KOPT-K1 (cell line): ENCODE results near the gene ANKRD11.
"Not testable (repeated sequence)": the region's sequence is repeated elsewhere in the genome, so short reads cannot be mapped to it uniquely, and the experiment has no call there.

ENCODE experiments used
- H3K27ac ChIP-seq: fragments of 200-600 bp; sonication (generic); 2 replicates; pipeline ENCODE4 v1.5.1; 2016; ENCODE audit warnings: antibody characterized with exemption, mild to moderate bottlenecking, low read depth, low read length; ENCODE audit not compliant: poor library complexity, severe bottlenecking
- H3K36me3 ChIP-seq: fragments of 200-600 bp; sonication (generic); 2 replicates; pipeline ENCODE4 v1.5.1; 2017; ENCODE audit warnings: antibody characterized with exemption, mild to moderate bottlenecking, low read length, moderate library complexity; ENCODE audit not compliant: insufficient read depth
- H3K9me3 ChIP-seq: fragments of 200-600 bp; sonication (generic); 2 replicates; pipeline ENCODE4 v1.5.1; 2017; ENCODE audit warnings: antibody characterized with exemption, low read length, mild to moderate bottlenecking; ENCODE audit not compliant: insufficient read depth, poor library complexity, severe bottlenecking

ANKRD11 gene

DNA sequence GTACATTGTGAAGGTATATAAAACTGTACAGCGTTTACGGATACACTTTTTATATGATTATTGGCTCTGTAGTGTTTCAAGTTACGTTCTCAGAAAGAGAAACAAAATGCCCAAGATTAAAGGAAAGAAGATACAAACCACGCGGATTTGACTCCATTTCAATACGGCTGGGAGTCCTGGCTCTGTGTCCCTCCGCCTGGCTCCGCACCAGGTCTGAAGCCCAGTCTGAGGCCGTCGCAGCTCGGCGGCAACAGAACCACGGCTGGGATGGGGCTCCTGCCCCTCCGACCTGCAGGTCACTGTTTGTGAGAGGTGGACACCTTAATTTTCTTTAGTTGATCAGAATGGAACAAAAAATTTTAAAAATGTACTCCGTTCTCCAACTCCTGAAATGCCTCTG, 222.6 kb downstream of the ANKRD11 start:
- H3K36me3 ChIP-seq, result peaks cover 77% of the 10 kb centered on the region
- not testable (repeated sequence) for H3K27ac ChIP-seq
- H3K9me3 ChIP-seq, result peaks cover 15% of the 10 kb centered on the region

DNA sequence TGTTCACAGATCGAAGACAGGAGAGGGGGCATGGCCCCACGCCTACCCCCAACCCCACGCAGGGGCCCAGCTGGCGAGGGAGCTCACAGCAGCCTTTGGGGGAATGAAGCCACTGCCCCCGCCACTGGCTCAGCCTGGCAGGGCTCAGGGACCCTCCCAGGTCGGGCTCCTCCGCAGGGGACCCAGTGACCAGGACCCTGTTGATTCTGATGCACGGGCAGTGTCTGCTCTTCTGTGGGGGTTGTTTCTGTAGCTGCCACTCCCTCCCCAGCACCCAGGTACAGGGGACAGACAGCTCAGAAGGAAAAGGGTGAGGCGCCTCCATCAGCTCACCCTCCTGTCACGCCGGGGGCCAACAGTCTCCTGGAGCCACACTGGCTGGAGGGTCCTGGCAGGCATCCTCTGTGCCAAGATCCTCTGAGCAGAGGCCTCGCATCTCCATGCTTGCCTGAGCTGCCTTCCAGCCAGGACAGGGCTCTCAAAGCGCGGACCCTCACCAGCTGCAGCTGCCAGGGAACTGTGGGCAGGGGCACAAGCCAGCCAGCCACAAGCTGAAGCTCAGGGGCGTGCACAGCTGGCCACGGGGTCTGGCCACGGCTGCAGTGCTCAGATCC, 223.7 kb downstream of the ANKRD11 start:
- no peak overlapping the region for H3K27ac ChIP-seq
- H3K9me3 ChIP-seq, result peaks cover 17% of the 10 kb centered on the region
- peaks cover 66% of the 10 kb centered on the region for H3K36me3 ChIP-seq

DNA sequence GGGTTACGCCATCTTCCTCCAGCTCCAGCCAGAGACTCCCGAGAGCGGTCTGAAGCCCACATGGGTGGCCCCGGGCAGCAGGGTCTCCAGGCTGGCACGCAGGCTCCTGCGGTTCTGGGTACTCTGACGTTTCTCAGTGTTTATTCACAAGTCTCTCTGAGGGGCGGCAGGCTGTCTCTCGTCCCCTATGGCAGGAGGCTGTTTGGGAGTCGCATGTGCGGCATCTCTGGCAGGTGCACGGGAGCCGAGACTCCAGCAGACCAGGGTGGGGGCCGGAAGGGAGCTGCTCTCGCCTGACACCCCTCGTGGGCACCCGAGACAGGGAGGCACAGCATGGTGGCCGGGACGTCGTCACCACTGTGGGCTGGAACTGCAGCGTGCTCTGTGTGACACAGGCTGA, 224.7 kb downstream of the ANKRD11 start:
- Histone ChIP-seq H3K9me3 (peaks cover 17% of the 10 kb centered on the region), H3K27ac (no peak overlapping the region), H3K36me3 (peaks cover 56% of the 10 kb centered on the region)

DNA sequence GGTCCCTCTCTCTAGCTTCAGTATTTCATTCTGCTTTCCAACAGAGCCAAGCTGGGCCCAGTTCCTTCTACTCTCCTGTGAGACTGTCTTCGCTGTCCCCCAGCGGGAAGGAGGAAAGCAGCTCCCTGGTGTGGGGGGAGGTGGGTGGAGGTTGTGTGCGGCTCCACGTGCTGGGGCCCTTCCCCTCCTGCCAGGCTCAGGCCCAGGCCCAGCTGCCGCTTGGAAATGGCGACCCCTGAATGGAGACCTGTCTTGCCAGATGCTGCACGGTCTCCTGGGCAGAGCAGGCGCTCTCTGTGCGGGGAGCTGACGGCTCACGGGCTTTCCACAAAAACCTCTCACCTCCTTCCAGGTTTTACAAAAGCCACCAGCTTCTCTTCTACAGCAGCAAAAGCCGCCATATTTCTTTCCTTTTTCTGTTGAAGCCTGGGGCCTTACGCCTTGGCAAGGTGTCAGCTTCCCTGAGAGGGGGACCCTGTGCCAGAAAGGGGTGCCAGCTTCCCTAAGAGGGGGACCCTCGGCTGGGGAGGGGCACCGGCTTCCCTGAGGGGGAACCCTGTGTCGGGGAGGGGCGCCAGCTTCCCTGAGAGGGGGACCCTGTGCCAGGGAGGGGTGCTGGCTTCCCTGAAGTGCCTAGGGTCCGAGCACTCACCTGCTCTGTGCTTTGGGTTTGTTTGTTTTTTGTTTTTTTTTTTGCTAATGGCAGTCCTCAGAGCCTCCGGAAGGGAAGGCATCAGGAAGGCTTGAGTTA, 225.4 kb downstream of the ANKRD11 start:
- peaks cover 17% of the 10 kb centered on the region for H3K9me3 ChIP-seq
- H3K36me3 ChIP-seq, result peaks cover 49% of the 10 kb centered on the region
- H3K27ac ChIP-seq, result no peak overlapping the region

DNA sequence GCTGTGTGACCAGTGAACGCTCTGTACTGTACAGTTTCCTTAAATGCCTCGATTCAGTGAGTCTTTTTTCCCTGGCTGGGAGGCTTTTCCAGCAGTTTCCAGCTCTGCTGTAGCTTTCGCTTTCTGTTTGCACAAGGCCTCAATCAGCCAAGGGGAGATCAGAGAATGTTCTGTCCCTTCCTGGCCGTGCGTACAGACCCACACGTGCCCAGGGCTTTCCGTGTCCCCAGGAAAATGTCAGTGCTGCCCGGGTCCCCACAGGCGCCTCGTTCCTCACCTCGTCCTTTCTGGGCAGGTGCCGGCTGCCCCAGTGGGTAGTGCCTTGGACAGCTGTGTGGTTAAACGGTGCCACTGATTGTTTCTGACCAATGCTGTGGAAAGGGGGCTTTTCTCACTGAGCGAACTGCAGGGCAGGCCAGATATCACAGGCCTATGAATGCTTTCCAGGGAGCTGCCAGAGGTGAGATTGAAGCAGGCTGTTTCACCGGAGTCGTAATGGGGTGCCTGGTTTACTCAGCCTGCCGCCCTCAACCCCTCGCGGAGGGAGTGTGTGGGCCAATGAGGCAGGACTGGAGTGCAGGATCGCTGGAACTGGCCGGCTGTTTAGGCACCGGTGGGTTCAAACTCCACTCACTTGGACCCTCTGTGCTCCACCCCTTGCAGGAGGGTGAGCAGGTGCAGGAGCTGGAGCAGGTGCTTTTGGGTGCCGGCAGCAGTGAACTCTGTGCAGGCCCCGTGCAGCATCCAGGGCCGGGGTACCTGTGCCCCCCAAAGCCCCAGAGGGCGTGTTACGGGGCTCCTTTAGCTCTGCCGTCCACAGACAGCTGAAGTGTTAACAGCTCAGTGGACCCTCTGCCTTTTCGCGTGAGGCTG, 228.4 kb downstream of the ANKRD11 start:
- no peak overlapping the region for H3K27ac ChIP-seq
- peaks cover 27% of the 10 kb centered on the region; the same call in 1 of the 2 replicates for H3K36me3 ChIP-seq
- peaks cover 17% of the 10 kb centered on the region for H3K9me3 ChIP-seq

DNA sequence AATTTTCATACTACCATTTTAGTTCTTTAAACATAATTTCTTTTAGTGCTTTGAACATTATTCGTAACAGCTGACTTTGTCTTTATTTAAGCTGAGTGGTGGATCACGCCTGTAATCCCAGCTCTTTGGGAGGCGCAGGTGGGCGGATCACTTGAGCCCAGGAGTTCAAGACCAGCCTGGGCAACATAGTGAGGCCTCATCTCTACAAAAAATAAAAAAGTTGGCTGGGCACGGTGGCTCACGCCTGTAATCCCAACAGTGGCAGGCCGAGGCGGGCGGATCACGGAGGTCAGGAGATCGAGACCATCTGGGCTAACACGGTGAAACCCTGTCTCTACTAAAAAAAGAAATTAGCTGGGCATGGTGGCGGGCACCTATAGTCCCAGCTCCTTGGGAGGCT, 230.5 kb downstream of the ANKRD11 start:
- not testable (repeated sequence) for H3K36me3 ChIP-seq, H3K27ac ChIP-seq
- peaks cover 17% of the 10 kb centered on the region for H3K9me3 ChIP-seq

DNA sequence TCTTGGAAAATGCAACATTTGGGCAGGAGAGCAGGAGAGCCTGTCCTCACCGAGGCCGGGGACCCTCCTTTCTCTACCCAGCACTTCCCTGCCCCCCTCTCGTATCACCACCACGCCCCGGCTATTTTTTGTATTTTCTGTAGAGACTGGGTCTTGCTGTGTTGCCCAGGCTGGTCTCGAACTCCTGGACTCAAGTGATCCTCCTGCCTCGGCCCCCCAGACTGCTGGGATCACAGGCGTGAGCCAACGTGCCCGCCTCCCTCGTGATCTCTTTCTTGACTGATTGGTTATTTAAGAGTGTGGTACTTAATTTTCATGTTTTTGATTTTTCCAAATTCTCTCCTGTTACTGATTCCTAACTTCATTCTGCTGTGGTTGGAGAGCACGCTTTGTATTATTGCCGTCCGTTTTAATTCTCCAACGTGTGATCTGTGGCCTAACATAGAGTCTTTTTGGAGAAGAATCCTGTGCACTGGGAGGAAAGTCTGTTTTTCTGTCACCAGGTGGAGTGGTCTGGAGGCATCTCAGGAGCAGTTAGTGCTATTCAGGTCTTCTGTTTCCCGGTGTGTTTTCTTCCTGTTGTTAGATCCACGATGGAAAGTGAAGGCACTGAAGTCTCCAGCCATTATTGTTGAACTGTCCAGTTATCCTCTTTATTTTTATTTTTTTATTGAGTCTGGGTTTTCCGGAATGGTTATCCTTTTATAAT, 232.4 kb downstream of the ANKRD11 start:
- no peaks in the 10 kb centered on the region for H3K36me3 ChIP-seq
- peaks cover 4% of the 10 kb centered on the region for H3K9me3 ChIP-seq
- no peak overlapping the region for H3K27ac ChIP-seq

DNA sequence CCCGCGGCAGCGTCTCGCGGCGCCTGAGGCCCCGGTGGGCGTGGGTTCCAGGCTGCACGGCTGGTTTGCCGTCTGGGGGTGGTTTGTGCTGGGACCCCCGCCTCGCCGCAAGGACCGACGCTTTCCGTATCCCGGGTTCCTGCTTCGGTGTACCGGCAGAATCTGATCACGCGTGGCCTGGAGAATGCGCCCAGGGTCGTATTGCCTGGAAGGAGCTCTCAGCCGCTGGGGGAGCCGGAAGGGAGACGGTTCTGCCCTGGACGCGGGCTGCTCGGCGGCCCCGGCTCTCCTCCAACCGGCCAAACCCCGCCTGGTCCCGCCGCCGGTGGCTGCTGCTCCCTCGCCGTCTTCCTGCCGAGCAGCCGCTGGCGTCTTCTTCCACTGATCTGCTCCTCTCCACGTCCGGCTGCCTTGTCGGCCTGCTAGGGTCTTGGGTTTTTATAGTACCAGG, 233.1 kb downstream of the ANKRD11 start:
- H3K9me3 ChIP-seq, result no peaks in the 10 kb centered on the region

DNA sequence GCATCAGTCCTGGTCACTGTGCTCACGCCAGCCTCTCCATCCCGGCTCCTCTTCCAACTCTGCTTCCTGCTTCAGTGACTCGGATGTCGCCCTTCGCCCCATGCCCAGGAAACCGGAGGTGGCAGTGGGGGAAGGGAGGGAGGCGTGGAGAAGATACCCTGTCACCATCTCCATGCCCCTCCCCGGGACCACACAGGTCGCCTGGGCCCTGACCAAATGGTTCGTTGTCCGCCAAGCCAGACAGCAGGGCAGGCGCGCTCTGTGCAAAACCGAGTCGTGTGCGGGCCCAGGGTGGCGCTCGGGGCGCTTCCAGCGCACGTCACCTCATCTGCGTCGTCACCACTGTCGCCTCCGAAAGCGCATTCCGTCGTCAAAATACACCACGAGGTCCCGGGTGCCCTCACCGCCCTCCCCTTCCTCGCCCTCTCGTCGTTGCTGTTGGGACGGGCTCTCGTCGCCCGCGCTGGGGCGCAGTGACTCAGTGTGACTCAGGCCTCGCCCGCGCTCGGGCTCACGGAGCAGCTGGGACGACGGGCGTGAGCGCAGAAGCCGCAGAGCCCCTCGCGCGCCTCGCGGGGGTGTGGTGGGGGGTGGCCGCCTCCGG, 233.6 kb downstream of the ANKRD11 start:
- Histone ChIP-seq H3K9me3 (no peaks in the 10 kb centered on the region), H3K27ac (no peak overlapping the region)

More for the DNA sequence above, 233.1 kb downstream of the ANKRD11 start:
- Histone ChIP-seq H3K36me3 (no peaks in the 10 kb centered on the region), H3K27ac (no peak overlapping the region)

DNA sequence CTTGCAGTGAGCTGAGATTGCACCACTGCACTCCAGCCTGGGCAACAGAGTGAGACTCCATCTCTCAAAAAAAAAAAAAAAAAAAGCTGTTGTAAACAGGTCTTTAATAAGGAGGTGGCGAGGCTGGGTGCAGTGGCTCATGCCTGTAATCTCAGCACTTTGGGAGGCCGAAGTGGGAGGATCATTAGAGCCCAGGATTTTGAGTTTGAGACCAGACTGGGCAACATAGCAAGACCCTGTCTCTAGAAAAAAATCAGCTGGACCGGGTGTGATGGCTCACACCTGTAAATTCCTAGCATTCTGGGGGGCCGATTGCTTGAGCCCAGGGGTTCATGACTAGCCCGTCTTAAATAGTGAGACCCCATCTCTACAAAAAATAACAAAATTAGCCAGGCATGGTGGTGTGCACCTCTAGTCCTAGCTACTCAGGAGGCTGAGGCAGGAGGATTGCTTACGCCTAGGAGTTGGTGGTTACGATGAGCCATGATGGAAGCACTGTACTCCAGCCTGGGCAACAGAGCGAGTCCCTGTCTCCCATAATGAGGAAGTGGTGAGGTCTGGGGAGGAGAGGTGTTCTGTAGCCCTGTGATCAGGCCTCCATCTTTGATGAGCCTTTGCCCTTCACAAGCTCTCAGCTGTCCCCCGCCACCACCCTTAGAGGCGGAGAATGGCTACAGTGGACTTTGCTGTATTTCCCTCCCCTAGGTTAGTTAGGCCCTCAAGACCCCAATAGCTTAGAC, 236.6 kb downstream of the ANKRD11 start:
- peaks cover 15% of the 10 kb centered on the region for H3K9me3 ChIP-seq
- H3K36me3 ChIP-seq, result no peaks in the 10 kb centered on the region
- no peak overlapping the region for H3K27ac ChIP-seq

More for the DNA sequence above, 233.6 kb downstream of the ANKRD11 start:
- no peaks in the 10 kb centered on the region for H3K36me3 ChIP-seq

DNA sequence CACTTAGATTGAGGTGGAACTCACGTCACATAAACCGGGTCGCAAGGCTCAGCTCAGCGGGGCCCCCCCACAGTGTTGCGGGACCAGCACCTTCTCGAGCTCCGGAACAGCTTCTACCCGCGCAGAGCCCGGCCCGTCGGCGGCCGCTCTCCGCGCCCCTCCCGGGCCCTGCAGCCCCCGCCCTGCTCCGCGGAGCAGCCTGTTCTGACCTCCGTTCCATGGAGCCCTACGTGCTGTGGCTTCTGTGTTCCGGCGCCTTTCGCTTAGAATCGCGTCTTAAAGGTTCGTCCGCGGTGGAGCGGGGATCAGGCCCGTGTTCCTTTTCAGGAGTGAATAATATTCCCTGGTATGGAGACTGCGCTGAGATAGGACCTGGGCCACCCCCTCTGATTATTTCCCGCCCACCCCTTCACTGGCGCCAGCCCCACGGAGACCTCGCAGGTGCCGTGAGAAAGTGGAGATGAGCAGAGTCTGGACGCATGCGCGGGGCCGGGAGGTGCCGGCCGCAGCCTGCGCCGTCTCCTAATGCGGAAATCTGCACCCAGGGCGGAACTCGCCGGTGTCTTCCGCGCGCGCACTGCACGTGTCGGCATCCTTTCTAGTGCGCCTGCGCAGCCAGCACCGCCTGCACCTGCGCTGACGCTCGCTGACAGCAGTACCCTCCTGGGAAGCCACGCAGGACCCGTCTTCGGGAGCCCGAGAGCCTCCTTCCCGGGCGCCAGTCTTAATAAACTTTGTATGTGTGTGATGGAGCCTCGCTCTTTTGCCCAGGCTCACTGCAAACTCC, 242.0 kb downstream of the ANKRD11 start:
- H3K9me3 ChIP-seq, result peaks cover 23% of the 10 kb centered on the region
- H3K27ac ChIP-seq, result no peak overlapping the region
- no peaks in the 10 kb centered on the region for H3K36me3 ChIP-seq

DNA sequence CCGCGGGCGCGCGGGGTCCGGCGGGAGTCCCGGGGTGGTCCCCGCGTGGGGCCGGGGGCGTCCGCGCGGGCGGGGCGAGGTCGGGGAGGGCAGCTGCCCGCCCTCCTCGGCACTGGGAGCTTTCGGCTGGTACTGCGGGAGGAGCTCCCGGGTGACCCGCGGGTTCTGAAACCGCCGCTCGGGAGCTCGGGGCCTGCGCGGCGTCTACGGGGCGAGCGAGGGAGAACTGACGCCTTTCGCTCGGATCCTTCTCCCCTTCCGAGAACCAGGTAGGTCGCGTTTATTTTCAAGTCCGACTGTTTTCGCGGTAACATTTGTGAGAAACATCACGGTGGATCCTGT, 242.7 kb downstream of the ANKRD11 start:
- H3K9me3 ChIP-seq, result peaks cover 23% of the 10 kb centered on the region
- H3K36me3 ChIP-seq, H3K27ac ChIP-seq: not testable (repeated sequence)

DNA sequence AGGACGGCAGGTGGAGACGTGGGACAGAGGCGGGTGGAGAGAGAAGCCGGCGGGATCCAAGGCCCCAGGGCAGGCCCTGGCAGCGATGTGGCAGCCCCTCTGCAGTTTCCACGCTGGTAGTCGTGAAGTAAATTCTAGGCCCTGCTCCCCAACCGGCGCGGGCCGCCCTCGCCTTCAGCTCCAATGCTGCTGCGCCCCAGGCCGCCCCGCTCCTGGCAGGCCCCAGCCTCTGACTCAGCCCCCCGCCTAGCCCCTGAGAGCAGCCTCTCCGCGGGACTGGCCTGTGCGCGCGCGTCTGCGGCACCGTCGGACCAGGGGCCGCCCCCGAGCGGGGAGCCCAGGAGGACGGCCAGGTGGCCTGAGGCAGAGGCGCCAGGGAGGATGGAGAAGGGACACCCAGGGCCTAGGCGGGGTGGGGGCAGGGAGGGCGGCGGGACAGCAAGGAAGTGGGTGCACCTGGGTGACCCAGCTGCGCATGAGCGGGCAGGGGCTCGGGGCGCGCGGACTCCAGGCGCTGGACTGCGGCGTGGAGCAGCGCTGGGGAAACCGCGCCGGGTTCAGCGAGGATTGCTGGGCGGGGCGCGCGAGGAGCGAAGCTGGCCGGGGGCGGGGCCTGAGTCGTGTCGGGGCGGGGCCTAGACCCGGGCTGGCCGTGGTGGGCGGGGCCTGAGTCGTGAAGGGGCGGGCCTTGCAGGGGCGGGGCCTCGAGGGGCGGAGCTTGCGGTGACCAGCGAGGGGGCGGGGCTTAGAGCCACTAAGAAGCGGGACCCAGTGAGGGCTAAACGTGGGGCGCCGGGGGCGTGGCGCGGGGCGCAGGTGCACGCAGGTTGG, 243.2 kb downstream of the ANKRD11 start:
- peaks cover 23% of the 10 kb centered on the region for H3K9me3 ChIP-seq
- no peak overlapping the region for H3K27ac ChIP-seq
- no peaks in the 10 kb centered on the region for H3K36me3 ChIP-seq
